Gastrocnemius medialis (tissue), 4 donors: Measurements from ENCODE around the gene LCE3D.

ENCODE experiments used
- POLR2A ChIP-seq, 2 donors: fragments of 450-650 bp; IDR thresholded peaks; one replicate each; pipeline ENCODE4 v1.6.1; 2017; ENCODE audit warnings: antibody characterized with exemption in 2 of 2, mild to moderate bottlenecking in 2 of 2, moderate library complexity in 2 of 2
- TF ChIP-seq, protein P1 (sequence below), 5 experiments: fragments of 450-650 bp in 3 of 5; fragments of 200-600 bp in 2 of 5; sonication (generic) in 2 of 5; IDR thresholded peaks in 4 of 5; conservative IDR thresholded peaks in 1 of 5; 1 replicate in 4 of 5; 2 replicates in 1 of 5; pipeline ENCODE4 v1.5.1; 2016 to 2019; ENCODE audit warnings: antibody characterized with exemption in 5 of 5, mild to moderate bottlenecking in 3 of 5, moderate library complexity in 3 of 5

- TF ChIP-seq, protein P1, sequence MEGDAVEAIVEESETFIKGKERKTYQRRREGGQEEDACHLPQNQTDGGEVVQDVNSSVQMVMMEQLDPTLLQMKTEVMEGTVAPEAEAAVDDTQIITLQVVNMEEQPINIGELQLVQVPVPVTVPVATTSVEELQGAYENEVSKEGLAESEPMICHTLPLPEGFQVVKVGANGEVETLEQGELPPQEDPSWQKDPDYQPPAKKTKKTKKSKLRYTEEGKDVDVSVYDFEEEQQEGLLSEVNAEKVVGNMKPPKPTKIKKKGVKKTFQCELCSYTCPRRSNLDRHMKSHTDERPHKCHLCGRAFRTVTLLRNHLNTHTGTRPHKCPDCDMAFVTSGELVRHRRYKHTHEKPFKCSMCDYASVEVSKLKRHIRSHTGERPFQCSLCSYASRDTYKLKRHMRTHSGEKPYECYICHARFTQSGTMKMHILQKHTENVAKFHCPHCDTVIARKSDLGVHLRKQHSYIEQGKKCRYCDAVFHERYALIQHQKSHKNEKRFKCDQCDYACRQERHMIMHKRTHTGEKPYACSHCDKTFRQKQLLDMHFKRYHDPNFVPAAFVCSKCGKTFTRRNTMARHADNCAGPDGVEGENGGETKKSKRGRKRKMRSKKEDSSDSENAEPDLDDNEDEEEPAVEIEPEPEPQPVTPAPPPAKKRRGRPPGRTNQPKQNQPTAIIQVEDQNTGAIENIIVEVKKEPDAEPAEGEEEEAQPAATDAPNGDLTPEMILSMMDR (IDR thresholded peaks at IDR 0.05 in 4 of 5, conservative IDR thresholded peaks at IDR 0.05 in 1 of 5): no peak
- no peak for TF ChIP-seq POLR2A (IDR thresholded peaks at IDR 0.05)
Measured at GRCh38 chr1:152565535-152566215, 14.6 kb downstream of the LCE3D start.
